HG03575 (cell line): ENCODE measurements around the gene MAPKBP1.

ENCODE experiments used
- ATAC-seq: cut with Tn5 transposase; IDR thresholded peaks from one replicate; pipeline ENCODE4 v1.9.1; 2021; ENCODE audit not compliant: unreplicated experiment, insufficient number of reproducible peaks, low FRiP score; ENCODE audit errors: extremely low read depth

MAPKBP1 gene

DNA sequence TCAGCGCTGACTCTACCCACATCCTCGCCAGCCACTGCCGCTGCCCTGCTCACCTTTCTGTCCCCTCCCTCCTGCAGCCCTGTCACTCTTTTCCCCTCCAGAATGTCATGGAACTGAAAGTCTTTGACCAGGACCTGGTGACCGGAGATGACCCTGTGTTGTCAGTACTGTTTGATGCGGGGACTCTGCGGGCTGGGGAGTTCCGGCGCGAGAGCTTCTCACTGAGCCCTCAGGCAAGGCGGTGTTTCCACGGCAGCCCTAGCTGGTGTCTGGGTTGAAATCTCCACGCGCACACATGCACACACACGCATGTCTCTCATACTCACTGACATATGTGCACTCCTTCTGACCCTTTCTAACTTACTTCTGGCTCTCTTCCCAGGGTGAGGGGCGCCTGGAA, 66.4 kb downstream of the MAPKBP1 start:
- no peak for ATAC-seq

DNA sequence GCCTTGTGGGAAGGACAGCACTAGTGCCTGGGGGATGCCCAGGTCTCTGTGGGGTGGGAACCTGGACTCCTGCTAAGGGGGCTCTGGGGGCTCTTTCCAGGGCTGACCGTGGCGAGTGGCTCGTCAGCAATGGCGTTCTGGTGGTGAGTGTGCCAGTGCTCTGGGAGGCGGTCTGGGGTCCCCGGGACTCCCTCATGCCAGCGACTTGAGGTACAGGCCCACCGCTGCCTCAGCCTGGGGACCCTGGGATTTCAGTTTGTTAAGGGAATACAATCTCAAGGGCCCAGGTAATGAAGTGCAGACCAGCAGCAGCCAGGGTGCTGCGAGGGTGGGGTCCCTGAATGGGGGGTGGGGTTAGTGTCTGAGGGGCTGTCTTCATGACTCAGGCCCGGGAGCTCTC, 66.8 kb downstream of the MAPKBP1 start:
- ATAC-seq, result no peak

GRCh38 chr15:41842229-41842628, 67.9 kb downstream of the MAPKBP1 start:
- no peak for ATAC-seq

GRCh38 chr15:41843571-41843970, 69.3 kb downstream of the MAPKBP1 start:
- ATAC-seq, result no peak

- no peak for ATAC-seq
These were observed 70.5 kb downstream of the MAPKBP1 start for GRCh38 chr15:41844814-41845213.

GRCh38 chr15:41847206-41847605, 72.9 kb downstream of the MAPKBP1 start:
- ATAC-seq, result no peak

- no peak for ATAC-seq
These were observed 73.7 kb downstream of the MAPKBP1 start for GRCh38 chr15:41847981-41848380.

DNA sequence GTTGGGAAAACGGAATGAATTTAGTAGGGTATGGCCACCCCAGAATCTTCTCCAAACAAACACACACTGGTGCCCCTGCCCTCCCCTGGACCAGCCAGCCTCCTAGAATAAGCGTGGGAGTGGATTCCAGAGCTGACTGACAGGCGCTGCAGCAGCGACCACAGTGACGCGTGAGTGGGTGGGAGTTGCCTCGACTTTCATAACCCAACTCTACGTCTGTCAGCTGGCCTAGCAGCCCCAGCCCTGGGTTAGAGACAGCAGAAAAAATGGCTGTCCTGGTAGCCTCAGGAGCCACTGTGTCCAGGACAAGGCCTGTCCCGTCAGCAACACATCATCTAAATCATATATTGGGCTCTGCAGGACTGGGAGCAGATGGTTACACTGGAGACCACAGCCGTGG, 74.3 kb downstream of the MAPKBP1 start:
- ATAC-seq, result no peak

DNA sequence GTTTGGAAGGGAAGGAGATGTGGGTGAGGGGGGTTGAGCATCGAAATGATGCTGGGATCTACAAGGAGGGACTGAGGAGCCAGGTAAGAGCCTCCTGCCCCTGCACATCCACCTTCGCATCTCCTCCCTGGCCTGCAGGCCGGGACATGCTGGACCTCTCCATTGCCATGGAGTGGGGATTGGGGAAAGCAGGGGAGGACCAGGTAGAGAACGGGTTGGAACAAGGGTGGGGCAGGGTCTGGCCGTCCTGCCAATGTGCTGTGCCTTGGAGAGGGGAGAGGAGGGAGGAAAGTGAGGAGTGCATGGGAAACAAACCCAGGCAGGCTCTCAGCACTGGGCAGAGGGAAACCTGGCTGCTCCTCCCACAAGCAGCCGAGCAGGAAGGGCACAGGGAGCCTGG, 74.9 kb downstream of the MAPKBP1 start:
- ATAC-seq, result no peak

DNA sequence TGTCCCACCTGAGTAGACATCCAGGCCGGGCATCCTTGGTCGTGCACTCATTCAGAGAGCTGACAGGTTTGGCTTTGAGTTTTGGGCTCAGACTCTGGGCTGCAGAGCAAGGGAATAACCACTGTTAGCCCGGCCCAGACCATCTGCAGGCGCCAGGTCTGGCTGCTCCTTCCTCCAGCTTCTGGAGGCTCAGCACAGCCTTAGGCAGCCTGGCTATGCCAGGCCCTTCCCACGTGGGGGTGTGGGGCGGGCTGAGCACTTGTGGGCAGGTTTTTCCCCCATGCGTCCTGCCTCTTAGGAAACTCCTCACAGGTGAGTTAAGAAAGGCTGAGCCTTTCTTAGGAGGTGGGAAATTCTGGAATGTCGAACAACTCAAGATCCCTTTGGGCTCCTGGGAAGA, 75.6 kb downstream of the MAPKBP1 start:
- ATAC-seq, result no peak

GRCh38 chr15:41850482-41851166, 76.3 kb downstream of the MAPKBP1 start:
- ATAC-seq, result no peak

DNA sequence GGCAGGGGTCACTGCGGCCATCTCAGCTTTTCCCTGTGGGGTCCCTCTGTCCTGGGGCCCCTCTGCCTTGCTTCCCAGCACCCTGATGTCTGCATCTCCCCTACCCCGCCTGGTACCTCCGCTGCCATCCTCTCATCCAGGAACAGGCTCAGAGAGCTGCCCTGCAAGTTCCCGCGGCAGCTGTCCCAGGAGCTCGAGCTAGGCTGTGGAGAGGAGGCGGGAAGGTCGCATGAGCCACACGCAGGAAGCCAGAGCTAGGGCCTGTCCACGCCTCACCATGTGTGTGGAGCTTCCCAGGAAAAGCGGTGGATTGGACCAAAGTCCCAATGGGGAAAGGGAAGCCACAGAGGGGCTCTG, 76.9 kb downstream of the MAPKBP1 start:
- ATAC-seq, result no peak

DNA sequence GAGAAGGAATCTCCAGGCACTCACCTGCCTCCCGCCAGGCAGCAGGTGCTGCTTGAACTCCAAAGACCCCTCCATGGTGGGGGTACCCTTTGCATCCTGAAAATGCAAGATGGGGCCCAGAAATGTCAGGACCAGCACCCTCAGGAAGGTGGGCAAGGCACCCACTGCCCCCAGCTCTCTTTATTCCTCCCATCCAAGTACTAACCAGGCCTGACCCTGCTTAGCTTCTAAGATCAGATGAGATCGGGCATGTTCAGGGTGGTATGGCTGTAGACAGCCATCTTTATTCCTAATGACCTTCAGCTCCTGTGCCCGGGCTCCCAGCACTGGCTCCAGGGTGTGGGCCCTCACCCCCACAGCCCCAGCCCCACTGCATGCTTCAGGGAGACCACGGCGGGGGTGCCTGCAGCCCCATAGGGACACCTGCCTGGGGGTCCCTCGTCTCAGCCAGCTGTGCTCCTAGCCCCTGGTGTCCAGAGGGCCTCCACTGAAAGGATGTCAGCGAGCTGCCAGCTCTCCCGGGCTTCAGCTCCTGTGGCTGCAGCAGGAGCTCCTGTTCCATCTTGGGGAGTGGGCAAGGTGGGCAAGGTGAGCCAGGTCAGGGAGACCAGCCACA, 77.6 kb downstream of the MAPKBP1 start:
- ATAC-seq, result no peak

DNA sequence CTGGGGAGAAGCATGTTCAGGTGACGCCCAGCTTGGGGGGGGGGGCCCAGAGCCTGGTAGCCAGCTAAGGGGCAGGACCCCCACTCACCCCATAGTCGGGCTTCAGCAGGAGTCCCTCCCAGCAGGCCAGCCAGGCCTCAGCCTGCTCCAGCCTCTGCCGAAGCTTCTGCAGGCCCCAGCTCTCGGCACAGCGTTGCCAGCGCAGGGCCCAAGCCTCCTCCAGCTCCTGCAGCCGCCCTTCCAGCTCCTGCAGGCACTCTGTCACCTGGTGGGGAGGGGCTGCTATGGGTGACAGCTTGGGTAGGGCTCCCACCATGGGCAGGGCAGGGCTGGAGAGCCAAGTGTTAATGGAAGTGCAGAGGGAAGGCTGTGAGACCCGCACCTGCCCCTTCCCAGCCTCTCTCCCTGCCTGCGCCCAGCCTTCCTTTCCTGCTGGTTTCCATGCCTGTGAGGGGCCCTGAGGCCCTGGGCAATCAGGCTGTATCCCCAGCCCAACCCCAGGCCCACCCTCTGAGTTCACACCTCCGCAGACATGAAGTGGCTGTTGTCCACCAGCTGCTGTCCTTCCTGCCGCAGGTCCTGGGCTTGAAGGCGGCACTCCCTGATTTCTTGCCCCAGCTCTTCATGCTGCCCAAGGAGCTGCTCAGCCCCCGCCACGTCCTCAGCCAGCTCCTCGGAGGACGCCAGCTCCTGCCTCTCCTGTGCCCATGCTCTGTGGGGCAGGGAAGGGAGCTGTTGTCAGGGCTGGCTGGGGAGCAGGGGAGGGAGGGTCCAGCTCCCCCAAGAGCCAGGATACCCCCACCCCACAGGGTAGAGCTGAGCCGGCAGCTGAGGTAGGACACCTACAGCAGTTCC, 78.7 kb downstream of the MAPKBP1 start:
- ATAC-seq, result no peak

GRCh38 chr15:41853831-41854230, 79.5 kb downstream of the MAPKBP1 start:
- no peak for ATAC-seq

- ATAC-seq, result no peak
These were observed 80.2 kb downstream of the MAPKBP1 start for GRCh38 chr15:41854443-41854842.

DNA sequence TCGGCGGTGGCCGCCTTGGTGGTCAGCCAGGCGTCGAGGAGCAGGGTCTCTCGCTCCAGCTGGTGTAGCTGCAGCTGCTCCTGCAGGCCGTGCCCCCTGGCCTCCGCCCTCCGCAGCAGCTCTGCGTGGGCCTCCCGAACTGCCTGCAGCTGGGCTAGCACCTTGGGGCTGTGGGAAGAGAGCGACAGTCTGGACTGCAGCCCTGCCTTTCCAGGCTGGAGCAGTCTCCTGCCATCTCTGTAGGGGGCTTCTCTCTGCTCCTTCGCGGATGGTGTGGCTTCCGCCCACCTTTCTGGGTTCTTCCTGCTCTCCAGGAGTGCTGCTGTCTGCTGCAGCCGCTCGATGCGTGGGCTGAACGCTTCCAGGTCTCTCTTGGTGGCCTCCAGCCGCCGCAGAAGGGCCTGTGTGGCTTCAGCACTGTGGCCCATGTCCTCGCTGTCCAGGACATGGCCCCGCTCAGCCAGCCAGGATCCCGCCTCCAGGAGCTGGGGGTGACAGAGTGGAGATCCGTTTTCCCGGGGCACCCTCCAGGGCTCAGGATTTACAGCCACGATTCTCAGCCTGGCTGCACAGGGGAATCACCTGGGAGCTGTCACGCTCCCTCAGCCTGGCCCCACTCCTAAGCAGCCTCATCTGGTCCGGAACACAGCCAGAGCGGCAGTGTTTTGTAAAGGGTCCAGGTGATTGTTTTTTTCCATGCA, 81.1 kb downstream of the MAPKBP1 start:
- ATAC-seq, result no peak

- ATAC-seq, result no peak
These were observed 82.0 kb downstream of the MAPKBP1 start for GRCh38 chr15:41856262-41856661.

DNA sequence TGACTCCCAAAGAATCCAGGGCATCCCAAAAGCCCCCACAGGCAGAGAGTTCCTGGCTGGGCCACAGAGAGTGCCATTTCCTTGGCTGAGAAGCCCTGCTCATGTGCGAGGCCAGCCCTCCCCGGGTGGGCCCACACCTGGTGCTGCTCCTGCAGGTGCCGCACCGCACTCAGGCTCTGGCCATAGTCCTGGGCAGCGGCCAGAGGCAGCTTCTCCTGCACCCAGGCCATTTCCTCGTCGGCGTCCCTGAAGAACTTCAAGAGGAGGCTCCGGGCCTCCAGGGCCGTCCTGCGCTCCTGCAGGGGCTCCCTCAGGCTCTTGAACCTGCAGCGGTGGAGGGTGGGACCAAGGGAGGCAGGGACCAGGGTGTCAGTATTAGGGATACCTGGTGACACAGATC, 82.4 kb downstream of the MAPKBP1 start:
- no peak for ATAC-seq

GRCh38 chr15:41857316-41857715, 83.0 kb downstream of the MAPKBP1 start:
- ATAC-seq, result no peak
